NCI-H1105 (cell line): ENCODE results near the gene NHEJ1.
"Not testable (repeated sequence)": the region's sequence is repeated elsewhere in the genome, so short reads cannot be mapped to it uniquely, and the experiment has no call there.

Experiments used
- DNase-seq: peaks from one replicate; lab custom pipeline; 2025; lab: John Stamatoyannopoulos, UW

Gene NHEJ1

GRCh38 chr2:219160186-219161017 lies at the start of gene NHEJ1:
Gene NHEJ1 (minus strand): TSS chr2:219160815. CDS start chr2:219158362, 2,453 bp downstream.
- peak; percentile 83 for DNase-seq

DNA sequence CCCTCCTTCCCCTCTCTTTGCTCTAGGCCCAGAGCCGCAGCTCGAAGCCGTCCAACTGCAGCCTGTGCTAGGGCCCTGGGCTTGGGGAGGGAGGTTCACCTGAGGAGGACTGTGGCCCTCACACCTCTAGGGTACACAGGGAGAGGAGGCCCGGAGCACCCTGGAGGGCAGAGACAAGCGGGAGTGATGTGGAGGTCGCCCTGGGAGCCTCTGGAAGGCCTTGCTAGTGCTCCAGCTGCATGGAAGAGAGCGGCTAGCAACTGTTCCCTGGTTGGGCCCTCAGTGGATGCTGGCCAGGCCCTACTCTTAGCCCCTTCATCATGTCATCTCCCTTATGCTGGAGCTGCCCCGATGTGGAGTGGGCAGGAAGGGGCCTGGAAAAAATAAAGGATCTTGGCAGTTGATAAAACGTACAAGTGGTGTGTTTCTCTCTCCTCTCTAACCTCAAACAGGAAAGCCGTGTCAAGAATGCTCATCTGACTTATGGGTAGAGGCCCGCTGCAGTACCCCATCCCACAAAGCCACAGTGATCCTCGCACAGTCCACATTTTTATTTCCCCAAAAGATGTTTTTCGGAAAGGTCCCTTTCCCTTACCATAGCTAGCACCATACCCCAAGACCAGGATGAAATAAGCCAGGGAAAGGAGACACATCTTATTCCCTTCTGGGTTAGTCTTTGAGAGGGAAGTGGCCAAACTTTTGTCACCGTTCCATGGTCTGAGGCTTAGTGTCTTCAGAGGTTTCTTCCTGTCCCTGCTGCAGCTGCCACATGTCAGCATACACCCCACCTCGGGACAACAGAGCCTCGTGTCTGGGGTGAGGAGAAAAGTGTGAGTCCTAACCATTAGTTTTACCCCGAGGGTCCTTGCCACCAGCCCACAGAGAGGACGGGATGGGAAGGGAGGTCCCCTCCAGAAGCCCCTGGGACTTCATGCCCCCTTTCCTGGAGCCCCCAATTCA lies 48.9 kb upstream of the NHEJ1 start:
- no peak for DNase-seq

GRCh38 chr2:219207884-219208740 lies 47.5 kb upstream of the NHEJ1 start:
- DNase-seq: peak; percentile 19

- DNase-seq: no peak
Observed at GRCh38 chr2:219207134-219207883, 46.7 kb upstream of the NHEJ1 start.

DNA sequence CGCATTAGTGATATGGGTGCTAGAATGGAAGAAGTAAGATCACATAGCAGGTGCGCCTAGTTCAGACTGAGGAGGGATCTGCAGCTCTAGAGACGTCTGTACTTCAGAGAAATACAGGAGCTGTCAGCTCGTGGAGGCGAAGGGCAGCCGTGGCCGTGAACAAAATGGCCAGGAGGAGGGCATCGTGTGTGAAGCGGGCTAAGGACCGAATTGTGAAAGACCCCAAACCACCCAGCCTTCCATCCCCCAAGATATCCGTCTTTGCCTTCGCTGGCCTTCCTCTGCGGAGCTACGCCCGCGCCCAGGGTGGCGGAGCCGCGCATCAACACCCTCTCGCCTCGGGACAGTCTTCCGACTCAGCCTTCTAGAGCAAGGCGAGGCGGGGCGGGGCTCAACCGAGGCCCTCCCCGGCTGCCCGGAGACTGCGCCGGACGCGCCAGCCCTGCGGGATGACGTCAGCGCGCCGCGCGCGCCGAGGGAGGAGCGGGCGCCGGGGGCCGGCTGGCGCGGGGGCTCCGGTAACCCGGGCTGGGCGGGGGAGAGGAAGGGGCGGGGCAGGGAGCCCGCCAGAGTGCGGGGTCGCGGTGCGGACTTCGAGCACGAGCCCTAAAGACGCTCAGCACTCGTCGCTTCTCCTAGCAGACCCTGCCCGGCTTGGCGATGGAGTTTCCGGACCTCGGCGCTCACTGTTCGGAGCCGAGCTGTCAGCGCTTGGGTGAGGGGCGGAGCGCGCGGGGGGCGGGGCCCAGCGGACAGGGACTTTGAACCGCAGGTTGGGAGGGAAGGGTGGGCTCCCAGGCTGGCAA lies 45.9 kb upstream of the NHEJ1 start, which contains the start of gene ZFAND2B:
Gene ZFAND2B (plus strand): TSS at position 455 of the 806 bp plus-strand sequence. CDS start 206 bp downstream, at position 661.
- DNase-seq: peak; percentile 89

GRCh38 chr2:219205981-219206327 lies 45.3 kb upstream of the NHEJ1 start:
- no peak for DNase-seq

- DNase-seq: no peak
Observed at GRCh38 chr2:219205165-219205538, 44.5 kb upstream of the NHEJ1 start.

DNA sequence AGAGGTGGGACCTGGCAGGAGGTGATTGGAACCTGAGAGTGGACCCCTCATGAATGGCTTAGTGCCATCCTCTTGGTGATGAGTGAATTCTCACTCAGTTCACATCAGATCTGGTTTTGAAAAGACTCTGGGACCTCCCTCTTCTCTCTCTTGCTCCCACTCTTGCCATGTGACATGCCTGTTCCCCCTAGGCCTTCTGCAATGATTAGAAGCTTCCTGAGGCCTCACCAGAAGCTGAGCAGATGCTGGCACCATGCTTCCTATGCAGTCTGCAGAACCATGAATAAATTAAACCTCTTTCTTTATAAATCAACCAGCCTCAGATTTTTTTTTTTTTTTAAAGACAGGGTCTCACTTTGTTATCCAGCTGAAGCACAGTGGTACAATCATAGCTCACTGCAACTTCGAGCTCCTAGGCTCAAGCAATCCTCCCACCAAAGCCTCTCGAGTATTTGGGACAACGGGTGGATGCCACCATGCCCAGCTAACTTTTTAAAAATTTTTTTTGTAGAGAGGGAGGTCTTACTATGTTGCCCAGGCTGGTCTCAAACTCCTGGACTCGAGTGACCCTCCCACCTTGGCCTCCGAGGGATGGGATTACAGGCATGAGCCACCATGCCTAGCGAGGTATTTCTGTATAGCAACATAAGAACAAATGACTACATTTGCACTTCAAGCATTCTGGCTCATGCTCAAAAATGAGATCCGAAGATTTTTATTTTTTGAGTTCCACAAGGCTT lies 44.0 kb upstream of the NHEJ1 start:
- DNase-seq: no peak

GRCh38 chr2:219201331-219201730 lies 40.7 kb upstream of the NHEJ1 start:
- DNase-seq: not testable (repeated sequence)

DNA sequence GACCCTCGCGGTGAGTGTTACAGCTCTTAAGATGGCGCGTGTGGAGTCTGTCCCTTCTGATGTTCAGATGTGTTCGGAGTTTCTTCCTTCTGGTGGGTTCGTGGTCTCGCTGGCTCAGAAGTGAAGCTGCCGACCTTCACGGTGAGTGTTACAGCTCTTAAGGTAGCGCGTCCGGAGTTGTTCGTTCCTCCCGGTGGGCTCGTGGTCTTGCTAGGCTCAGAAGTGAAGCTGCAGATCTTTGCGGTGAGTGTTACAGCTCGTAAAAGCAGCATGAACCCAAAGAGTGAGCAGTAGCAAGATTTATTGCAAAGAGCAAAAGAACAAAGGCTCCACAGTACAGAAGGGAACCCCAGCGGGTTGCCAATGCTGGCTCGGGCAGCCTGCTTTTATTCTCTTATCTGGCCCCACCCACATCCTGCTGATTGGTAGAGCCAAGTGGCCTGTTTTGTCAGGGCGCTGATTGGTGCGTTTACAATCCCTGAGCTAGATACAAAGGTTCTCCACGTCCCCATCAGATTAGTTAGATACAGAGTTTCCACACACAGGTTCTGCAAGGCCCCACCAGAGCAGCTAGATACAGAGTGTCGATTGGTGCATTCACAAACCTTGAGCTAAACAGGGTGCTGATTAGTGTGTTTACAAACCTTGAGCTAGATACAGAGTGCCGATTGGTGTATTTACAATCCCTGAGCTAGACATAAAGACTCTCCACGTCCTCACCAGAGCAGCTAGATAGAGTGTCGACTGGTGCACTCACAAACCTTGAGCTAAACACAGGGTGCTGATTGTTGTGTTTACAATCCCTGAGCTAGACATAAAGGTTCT lies 40.1 kb upstream of the NHEJ1 start:
- not testable (repeated sequence) for DNase-seq

DNA sequence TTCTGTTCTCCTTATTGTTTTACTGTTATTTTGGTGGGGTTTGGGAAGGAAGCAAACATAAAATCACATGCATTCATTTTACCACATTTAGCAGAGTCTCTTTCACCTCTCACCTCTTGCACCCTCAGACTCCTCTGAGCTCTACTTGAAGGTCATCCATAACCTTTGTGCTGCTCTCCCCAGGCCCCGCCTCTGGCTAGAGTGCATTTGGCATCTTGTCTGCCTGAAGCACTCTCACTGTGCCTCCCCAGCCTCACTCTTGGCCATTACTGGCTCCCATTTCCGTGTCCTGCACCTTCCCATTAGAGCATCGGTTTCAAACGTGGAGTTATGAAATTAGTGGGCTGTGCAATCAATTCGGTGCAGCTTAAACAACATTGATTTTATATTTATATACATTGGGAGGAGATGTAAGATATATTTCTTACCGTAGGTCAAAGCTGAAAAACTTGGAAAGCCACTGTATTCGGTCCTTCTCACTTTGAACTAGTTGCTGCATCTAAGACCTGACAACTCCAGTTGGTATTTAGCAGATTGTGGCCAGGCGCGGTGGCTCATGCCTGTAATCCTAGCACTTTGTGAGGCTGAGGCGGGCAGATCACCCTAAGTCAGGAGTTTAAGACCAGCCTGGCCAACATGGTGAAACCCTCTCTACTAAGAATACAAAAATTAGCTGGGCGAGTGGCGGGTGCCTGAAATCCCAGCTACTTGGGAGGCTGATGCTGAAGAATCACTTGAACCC lies 39.0 kb upstream of the NHEJ1 start:
- no peak for DNase-seq

GRCh38 chr2:219198974-219199373 lies 38.4 kb upstream of the NHEJ1 start:
- DNase-seq: no peak

DNA sequence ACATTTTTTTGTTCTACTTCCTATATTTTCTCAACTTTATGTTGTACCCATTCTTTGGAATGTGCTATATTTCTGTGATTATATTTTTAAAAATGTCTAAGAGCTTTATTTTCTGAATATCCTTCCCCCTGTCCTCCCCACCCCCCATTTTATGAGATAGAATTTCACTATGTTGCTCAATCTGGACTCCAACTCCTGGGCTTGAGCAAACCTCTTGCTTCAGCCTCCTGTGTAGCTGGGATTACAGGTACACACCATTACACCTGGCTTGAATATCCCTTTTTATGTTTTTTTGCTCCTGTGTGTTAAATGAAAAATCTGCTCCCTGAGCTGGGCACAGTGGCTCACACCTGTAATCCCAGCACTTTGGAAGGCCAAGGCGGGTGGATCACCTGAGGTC lies 36.8 kb upstream of the NHEJ1 start:
- DNase-seq: no peak

DNA sequence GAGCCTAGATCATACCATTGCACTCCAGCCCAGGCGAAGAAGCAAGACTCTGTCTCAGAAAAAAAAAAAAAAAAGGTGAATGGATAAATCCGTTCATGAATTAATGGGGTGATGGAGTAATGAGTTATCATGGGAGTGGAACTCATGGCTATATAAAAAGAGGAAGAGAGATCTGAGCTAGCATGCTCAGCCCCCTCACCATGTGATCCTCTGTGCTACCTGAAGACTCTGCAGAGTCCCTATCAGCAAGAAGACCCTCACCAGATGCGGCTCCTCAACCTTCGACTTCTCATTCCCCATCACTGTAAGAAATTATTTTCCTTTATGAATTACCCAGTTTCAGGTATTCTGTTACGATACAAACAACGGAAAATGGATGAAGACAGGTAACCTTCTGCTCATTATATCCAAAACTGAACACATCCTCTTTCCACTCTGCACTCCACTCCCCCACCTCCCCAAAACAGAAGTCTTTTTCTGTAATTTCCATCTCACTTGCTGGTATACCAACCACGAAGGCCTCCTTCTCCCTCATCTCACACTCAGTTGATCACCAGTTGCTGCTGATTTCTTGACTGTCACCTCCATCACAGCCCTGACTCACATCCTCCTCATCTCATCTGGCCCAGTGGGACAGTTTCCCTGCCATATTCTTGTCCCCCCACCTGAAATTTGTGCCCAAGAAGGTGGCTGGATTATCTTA lies 26.3 kb upstream of the NHEJ1 start:
- DNase-seq: no peak

DNA sequence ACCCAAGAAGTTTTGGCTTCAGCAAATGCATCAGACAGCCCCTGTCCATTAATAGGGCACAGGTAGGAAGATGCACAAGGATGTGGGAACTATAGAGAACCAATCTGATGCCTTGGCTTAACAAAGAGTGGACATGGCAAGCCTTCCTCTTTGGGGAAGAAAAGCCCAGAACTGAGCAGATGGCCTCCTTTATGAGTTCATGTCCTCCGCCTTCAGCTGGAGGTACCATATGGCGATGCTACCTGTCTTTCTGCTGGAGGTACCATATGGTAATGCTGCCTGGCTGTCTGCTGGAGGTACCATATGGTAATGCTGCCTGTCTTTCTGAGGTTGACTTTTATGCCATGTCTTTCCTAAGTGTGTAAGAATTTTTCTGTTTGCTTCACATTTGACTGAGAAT lies 23.5 kb upstream of the NHEJ1 start:
- DNase-seq: no peak

DNA sequence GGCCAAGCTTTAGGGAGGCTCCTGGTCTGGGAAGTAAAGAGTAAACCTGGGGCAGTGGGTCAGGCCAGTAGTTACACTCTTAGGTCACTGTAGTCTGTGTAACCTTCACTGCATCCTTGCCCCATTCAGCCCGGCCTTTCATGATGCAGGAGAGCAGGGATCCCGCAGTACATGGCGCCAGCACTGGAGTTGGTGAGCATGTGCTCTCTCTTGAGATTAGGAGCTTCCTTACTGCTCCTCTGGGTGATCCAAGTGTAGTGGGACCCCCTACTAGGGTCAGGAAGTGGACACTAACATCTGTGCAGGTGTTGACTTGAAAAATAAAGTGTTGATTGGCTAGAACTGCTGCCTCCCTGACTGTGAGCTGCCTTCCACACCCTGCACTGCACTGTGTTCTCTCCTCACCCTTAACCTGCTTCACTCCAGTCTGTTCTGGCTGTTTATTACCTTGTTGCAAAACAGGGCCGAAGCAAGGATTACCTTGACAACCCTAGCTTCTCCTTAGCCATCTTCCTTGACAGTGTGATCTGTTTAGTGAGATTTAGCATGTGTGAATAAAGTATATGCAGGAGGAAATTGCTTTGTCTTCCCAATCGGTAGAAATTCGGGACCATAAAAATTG lies 22.6 kb upstream of the NHEJ1 start:
- no peak for DNase-seq
